Stimulated activated CD4-positive, alpha-beta T cell treated with anti-CD3 and anti-CD28 coated beads, Interleukin-4, amount 100 ng/mL, for 24 hours (primary cell): Measurements from ENCODE around the gene CCDC57.
"Not testable (repeated sequence)": the region's sequence is repeated elsewhere in the genome, so short reads cannot be mapped to it uniquely, and the experiment has no call there.

ENCODE experiments used
- DNase-seq: peaks from one replicate; pipeline ENCODE4 v3.0.0-alpha.2; 2020

Gene CCDC57, protein sequence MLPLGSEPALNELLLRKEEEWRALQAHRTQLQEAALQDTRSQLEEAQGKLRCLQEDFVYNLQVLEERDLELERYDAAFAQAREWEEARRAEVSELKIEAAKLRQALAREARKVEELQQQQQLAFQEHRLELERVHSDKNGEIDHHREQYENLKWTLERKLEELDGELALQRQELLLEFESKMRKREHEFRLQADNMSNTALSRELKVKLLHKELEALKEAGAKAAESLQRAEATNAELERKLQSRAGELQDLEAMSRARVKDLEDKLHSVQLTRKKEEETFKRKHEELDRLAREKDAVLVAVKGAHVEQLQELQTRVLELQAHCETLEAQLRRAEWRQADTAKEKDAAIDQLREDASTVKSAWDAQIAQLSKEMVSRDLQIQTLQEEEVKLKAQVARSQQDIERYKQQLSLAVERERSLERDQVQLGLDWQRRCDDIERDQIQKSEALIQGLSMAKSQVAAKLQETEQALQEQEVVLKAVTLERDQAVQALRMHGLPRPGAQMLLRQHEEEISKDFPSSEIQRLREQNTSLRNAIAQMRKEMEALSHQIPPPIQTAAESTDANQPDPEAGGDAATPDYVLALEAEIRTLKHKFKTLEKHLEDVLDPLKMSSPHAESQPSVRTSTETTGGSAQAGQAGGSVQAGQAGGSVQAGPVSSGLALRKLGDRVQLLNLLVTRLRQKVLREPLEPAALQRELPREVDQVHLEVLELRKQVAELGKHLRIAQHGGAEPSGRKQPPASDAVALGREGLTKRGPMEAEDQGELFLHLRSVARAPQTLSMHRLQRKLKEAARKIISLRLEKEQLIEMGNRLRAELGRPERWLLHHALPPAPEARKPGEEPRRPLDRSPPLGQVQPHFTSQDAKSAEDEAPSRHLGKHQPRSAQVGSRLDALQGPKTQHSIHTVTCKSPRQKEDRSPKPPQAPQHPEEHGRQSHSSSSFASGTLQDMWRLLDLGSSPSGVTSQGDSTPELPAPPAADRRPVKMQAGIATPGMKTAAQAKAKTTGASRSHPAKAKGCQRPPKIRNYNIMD

GRCh38 chr17:82212331-82213250 lies at the start of gene CCDC57:
Gene CCDC57 (minus strand): TSS chr17:82212842. CDS start chr17:82201944, 10,898 bp downstream.
- DNase-seq, result peak; percentile 75

GRCh38 chr17:82262344-82262743 lies 49.7 kb upstream of the CCDC57 start:
- no peak for DNase-seq

DNA sequence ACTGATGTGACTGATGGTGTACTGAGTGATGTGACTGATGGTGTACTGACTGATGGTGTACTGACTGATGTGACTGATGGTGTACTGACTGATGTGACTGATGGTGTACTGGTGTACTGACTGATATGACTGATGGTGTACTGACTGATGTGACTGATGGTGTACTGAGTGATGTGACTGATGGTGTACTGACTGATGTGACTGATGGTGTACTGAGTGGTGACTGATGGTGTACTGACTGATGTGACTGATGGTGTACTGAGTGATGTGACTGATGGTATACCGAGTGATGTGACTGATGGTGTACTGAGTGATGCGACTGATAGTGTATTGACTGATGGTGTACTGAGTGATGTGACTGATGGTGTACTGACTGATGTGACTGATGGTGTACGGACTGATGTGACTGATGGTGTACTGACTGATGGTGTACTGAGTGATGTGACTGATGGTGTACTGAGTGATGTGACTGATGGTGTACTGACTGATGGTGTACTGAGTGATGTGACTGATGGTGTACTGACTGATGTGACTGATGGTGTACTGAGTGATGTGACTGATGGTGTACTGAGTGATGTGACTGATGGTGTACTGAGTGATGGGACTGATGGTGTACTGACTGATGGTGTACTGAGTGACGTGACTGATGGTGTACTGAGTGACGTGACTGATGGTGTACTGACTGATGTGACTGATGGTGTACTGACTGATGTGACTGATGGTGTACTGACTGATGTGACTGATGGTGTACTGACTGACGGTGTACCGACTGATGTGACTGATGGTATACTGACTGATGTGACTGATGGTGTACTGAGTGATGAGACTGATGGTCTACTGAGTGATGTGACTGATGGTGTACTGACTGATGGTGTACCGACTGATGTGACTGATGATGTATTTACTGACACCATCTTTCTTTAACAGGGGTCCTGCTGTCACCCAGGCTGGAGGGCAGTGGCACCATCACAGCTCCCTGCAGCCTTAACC lies 47.6 kb upstream of the CCDC57 start:
- not testable (repeated sequence) for DNase-seq

DNA sequence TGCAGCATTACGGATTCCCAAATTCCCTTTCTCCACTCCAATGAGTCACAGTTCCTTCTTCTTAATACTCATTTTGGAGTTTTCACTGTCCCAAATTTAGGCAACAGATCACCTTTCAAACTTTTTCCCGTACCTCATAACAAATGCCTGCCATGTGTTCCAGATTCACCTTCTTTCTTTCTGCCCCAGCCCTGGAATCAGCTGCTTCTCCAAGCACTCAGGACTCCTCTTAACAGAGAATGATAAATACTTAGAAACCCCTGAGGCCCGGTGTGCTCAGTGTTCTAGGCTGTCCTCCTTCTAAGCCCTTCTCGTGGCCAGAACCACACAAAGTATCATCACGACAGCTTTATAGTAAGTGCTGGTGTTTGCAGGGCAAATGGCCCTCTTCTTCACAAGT lies 45.9 kb upstream of the CCDC57 start:
- DNase-seq, result no peak

- peak; percentile 68 for DNase-seq
These were observed 44.8 kb upstream of the CCDC57 start for GRCh38 chr17:82257473-82257872.

GRCh38 chr17:82256242-82256885 lies 43.7 kb upstream of the CCDC57 start:
- DNase-seq, result no peak

DNA sequence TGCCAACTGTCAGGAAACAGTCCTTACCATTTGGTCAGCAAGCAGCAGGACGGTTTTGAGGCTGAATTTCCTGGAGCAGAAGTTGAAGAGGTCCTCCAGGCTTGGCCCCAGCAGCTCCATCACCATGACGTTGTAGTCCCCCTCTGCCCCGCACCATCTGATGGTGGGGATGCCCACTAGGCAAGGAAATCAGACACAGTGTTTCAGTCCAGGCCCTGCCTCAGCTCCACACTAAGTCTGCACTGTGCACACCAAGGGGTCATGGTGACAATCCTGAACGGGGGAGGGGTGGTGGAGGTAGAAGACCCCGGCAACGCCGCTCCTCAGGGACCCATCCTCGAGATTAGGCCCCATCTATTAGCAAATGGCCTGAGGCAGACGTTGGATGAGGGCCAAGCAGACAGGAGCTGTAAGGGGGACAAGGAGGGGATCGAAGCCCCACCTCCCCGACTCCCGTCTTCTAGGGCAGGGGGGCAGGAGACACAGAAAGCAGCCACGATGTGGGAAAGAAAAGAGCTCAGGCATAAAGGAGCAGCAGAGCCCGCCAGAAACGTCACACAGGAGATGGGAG lies 42.8 kb upstream of the CCDC57 start:
- no peak for DNase-seq

- DNase-seq, result not testable (repeated sequence)
These were observed 42.1 kb upstream of the CCDC57 start for GRCh38 chr17:82254746-82255145.

DNA sequence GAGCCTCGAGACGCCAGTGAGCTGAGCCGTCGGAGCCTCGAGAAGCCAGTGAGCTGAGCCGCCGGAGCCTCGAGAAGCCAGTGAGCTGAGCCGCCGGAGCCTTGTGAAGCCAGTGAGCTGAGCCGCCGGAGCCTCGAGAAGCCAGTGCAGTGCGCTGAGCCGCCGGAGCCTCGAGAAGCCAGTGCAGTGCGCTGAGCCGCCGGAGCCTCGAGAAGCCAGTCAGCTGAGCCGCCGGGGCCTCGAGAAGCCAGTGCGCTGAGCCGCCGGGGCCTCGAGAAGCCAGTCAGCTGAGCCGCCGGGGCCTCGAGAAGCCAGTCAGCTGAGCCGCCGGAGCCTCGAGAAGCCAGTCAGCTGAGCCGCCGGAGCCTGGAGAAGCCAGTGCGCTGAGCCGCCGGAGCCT lies 41.5 kb upstream of the CCDC57 start:
- not testable (repeated sequence) for DNase-seq

DNA sequence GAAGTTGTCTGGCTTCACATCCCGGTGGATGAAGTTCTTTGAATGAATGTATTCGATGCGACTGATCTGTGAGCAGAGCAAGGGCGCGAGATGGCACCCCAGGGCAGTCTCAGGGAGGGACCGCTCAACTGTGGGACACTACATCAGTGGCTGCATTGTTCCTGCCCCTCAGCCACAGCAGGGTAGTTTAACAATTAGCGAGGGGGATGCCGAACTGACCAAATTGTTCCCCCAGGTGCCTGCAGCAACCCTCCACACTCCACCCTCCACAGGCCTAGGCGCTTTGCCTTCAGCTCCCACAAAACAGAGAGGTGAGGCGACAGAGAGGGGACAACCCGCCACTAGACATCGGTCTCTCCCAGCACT lies 40.5 kb upstream of the CCDC57 start:
- DNase-seq, result no peak

DNA sequence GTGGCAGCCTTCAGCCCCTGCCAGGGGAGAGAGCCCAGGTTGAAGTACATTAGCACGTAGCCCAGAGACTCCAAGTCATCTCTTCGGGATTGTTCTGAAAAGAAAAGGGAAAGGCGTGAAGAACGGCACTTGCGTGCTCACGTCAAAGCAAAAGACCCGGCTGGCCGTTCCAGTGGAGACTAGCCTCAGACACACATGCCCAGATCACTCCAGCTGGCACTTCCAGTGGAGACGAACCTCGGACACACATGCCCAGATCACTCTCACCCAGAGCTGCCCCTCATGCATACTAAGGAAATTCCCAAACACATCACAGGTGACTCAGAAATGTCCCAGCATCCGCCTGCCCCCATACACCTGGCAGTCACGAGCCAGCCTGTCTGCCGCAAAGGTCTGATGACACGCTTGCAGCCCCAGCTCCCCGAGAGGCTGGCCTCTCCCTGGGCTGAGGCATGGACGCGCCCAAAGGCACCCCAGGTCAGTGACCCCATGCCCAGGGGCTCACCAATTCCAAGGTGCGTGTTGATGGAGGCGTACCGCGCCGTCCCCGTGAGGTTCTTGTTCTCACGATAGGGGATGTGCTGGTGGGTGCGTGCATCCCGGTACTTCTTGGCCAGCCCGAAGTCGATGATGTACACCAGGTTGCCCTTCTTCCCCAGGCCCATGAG lies 40.0 kb upstream of the CCDC57 start:
- no peak for DNase-seq

DNA sequence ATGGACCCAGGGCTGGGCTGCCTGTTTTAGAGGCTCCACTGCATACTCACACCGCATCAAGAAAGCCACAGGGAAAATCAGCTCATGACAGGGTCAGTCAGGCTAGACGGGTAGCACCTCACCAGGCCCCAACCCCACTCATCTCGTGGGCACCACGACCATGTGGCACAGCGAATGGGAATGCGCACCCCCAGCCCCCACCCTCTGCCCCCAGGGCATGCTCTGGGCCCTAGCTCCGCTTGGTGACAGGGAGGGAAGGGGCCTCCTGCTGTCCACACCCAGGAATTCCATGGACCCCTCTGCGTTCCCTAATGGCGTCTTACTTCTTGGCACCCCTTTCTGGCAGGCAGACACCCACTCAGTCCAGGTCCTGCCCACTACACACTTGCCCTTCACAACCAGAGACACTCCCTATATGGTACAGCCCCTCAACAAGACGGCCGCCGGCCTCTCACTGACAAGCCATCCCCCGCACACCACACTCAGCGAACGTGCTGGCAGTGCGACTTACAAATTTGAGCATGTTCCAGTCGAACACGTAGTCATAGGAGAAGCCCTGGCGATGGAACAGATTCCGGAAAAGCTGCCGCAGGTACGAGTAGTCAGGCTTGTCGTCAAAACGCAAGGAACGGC lies 38.3 kb upstream of the CCDC57 start:
- DNase-seq, result no peak

DNA sequence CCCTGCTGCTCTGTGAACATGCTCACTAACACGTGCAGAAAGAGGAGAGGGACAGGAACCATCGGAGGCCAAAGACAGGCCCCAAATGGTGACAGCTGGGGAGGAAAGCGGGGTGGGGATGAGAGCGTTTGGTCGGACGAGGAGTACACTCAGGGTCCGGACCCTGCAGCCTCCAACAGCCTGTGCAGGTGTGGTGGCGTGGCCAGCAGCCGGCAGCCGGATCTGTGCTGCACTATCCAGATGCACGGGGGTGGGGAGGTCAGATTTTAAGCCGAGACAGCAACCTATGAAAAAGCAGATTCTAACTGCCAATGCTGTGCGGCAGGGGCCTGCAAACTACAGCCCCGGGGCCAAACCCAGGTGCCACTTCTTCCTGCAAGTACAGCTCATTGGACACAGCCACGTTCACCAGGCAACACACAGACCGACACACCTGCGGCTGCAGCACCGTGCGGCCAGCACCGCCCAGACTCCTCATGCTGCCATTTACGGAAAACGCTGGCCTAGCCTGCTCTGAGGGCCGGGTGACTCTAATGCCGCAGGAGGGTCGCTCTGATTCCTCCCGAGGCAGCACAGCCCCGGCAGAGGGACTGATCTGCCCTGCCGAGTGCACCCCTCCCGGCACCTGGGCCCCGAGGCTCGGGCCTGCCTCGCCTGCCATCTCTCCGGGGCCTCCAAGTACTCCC lies 37.4 kb upstream of the CCDC57 start:
- DNase-seq, result no peak

GRCh38 chr17:82248815-82249674 lies 36.4 kb upstream of the CCDC57 start:
- no peak for DNase-seq

DNA sequence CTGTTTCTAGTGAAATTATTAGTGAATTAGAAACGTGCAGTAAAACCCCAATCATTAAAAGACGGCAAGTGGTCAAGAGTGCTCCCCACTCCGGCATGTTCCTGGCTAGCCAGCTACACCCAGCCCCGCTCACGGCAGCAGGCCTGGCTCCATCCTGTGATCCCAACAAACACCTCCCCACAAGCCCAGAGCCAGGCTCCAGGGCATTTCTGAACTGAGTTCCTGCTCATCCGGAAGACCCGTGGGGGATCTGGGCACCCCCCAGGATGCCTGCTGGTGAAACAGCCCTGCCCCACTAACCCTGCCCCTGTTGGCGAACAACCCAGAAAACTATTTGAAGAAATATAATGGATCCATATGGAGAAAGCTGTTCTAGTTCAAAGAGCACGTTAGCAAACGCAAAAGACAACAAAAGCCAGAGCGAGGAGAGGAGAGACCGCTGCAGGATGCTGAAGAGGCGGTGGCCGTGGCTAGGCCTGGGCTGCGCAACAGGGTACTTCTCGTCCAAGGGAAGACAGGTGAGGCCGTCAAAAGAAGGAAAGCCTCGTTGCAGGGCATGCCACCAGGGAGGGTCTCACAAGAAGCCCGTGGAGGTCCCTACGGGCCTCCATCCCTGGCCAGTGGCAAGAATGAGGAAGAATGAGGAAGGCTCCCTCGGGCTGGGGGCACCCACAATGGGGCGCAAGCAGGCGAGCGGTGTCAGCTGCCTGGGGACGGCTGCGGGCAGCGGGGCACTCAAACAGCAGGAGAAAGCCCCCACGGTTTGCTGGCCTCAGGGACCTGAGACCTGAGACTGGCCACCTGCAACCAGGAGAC lies 35.4 kb upstream of the CCDC57 start:
- no peak for DNase-seq

GRCh38 chr17:82247182-82247823 lies 34.7 kb upstream of the CCDC57 start:
- no peak for DNase-seq
